ENCODE data around the gene ALDH1A2.

GRCh38 chr15:58044551-58044950, 21.0 kb downstream of the ALDH1A2 start:
- no peak for TF ChIP-seq CTCF (IDR thresholded peaks at IDR 0.05)
- no peak for TF ChIP-seq POLR2A (IDR thresholded peaks at IDR 0.05)
